Stimulated activated CD4-positive, alpha-beta T cell treated with anti-CD3 and anti-CD28 coated beads, Interleukin-2, amount 100 ng/mL, for 4 hours (primary cell): Measurements from ENCODE around the gene ARHGEF10L.

ENCODE experiments used
- DNase-seq: peaks from one replicate; pipeline ENCODE4 v3.0.0-alpha.2; 2020; ENCODE audit warnings: low read depth

Gene ARHGEF10L

DNA sequence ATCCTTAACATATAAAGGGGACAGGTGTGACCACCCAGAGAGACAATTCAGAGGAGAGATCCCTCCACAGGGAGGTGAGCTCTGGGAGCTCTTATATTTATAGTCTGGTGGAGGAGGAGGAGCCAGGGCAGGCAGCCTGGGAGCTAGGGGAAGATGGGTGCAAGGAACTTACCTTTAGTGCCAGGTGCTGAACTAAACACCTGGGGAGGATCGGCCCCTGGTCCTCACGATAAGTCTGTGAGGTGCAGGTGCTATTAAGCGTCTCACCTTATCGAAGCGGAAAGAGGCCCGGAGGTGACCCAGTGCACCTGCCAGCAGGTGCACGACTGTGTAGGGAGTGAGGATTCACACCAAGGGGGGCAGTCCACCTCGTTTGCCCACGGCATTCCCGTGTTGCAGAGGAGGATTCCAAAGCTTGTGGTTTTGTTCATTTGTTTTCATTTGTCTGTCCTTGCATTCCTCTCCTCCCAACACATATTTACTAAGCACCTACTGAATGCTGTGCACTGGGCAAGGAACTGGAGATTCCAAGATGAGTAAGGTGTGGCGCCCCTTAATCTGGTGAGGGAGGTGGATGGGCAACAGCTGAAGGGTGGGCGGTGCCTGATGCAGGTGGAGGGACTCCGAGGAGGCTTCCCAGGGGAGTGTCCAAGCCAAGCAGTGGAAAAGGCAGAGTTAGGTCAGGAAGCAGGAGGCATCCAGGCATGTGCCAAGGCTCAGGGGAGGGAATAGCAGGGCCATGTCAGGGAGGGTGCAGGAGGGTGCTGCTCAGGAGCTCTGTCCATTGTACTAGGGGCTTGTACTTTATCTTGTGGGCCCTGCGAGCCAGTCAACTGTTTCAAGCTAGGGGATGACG is 11.5 kb downstream of the ARHGEF10L start:
- no peak for DNase-seq

DNA sequence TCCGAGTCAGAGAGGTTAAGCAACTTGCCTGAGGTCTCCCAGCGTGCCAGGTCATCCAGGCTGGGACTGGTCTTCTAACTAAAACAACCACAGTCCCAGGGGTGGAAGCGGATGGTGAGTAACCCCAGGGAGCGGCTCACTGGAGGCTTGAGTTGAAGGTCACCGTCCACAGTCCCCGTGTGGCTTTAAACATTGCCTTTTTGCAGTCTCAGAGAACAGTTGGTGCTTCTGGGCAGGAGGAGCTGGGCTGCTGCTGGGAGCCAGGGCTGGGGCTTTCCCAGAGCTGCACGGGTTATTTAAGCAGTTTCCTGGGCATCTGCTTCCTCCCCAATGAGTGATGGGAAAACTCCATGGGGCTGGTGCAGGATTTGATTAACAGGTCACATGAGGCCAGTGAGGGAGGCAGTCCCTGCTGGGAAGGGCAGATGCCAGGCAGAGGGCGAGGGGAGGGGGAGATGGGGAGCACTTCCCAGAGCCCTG is 12.3 kb downstream of the ARHGEF10L start:
- DNase-seq, result no peak

DNA sequence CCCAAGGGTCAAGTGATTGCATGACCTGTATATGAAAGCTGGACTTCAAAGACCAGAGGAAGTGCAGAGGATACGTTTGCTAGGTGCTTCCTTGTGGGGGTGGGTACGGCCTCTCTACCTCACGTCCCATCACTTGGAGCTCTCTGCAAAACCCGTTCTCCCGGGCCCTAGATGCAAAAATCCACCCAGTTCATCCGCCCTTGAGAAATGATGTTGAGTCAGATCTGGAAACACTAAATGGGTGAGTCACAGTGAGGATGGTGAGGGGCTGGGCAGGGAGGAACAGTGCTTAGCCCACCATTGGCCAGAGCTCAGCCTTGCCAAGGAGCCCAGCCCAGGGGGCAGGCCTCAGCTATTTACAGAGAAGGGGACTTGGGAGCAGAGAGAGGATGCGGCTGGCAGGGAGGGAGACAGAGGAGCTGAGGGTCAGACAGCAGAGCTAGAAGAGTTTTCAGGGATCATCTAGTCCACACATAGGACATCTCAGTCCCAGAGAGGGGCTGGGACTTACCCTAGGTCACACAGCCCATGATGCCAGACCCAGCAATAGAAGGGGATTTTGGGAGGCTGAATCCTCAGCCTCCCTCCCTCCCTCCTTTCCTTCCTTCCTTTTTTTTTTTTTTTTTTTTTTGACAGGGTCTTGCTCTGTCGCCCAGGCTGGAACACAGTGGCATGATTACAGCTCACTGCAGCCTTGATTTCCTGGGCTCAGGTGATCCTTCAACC is 14.6 kb downstream of the ARHGEF10L start:
- DNase-seq, result no peak

- DNase-seq, result no peak
Observed at GRCh38 chr1:17554954-17555353, 15.5 kb downstream of the ARHGEF10L start.

GRCh38 chr1:17557986-17558385 is 18.5 kb downstream of the ARHGEF10L start:
- DNase-seq, result no peak

DNA sequence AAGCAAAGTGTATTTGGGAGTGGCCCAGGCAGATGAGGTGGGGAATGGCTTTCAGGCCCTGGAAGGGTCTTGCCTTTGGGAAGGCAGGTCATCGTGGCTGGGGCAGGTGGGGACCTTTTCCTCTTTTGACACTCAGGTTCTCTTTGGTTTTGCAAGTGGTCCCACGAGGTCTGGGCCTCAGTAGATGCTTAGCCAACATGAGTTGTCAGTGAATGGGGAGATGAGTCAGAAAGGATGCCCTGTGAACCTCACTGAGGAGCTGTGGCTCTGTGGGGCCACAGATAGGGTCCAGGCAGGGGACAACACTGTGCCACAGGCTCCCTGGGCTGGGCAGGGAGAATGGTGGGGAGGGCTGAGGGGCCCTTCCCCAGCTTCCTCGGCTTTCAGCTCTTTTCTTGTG is 19.0 kb downstream of the ARHGEF10L start:
- DNase-seq, result no peak

DNA sequence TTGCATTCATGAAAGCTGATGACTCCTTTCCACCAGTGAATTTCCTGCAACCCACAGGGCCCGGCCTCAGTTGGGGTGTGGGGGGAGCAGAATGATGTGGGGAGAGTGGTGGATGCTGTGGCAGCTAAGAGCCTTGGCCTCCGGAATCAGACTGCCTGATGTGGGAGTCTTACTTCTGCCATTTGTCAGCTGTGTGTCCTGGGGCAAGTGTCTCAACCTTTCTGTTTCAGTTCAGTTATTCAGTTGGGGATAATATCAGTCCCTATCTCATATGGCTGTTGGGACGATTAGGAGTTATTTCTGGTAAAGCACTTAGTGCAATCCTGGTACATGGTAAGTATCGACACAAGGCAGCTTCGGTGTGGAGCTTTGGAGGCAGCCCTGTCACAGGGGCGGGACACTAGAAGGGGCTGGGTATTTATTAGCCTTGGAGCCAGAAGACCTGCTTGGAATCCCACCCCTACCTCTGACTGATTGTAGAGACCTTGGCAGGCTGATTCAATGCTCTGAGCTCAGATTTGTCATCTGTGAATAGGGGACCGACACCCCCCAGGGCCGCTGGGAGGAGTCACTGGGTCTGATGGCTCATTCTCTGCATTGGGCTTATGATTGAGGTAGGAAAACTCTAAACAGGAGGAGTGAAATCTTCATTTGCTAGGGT is 19.6 kb downstream of the ARHGEF10L start:
- DNase-seq, result no peak

GRCh38 chr1:17559615-17560419 is 20.3 kb downstream of the ARHGEF10L start:
- DNase-seq, result no peak

DNA sequence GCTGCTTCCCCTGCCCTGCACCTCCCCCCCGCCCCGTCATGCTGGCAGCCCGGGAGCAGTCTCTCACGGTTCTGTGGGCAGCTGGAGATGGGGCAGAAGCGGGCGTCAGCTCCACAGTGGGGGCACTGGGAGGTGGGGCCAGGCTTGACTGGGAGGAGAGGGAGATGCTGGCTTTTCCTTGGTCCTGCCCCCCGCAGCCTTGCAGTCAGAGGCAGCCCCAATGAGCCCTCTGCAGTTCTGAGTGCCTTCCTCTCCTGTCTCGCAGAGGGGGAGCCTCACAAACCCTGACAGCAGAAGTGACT is 21.7 kb downstream of the ARHGEF10L start:
- DNase-seq, result no peak

- DNase-seq, result no peak
Observed at GRCh38 chr1:17561561-17561985, 22.1 kb downstream of the ARHGEF10L start.

DNA sequence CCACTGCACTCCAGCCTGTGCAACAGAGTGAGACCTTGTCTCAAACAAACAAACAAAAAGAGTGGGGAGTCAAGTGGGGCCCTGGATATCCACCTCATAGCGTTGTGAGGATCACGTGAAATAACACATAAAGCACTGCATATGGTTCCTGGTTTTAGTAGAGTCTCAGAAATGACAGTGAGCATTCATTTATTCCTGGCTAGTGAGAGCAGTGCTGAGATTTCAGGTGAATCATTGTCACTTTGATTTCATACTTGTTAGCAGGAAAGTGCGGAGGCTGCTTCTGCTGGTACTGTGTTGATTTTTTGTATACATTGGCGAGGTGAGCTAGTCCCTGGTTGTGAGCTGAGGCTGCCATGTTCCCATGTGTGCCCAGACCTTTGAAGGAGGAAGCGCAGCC is 22.9 kb downstream of the ARHGEF10L start:
- no peak for DNase-seq

DNA sequence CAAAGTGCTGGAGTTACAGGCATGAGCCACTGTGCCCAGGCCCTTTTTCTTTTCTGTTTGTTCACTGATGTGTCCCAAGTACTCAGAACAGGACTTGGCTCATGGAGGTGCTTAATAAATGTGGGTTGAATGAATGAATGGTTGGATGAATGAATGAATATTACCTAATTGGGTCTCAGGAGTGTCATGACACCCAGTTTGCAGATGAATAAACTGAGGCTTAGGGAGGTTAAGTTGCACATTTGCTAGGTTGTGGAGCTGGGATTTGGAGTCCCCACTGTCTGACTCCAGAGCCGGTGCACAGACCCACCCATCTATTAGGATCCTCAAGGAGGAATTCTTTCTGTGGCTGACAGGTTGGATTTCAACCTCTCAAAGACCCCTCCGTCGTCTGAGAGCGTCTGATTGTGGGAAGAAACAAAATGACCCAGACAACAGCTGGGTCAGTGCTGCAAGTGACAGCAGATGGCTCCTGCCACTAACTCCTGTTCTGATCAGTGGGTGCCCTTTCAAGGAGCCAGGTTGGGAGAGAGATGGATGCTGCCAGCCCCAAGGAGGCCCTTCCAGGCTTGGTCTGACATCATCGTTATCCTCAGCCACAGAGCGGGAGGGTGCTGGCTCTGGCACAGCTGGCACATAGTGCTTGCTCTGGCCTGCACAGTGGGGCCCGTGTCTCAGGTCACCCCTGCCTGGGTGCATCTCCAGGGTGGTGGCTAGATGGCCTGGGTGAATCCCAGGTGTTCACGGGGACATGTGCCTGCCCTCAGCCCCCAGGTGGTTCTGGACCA is 24.2 kb downstream of the ARHGEF10L start:
- no peak for DNase-seq

DNA sequence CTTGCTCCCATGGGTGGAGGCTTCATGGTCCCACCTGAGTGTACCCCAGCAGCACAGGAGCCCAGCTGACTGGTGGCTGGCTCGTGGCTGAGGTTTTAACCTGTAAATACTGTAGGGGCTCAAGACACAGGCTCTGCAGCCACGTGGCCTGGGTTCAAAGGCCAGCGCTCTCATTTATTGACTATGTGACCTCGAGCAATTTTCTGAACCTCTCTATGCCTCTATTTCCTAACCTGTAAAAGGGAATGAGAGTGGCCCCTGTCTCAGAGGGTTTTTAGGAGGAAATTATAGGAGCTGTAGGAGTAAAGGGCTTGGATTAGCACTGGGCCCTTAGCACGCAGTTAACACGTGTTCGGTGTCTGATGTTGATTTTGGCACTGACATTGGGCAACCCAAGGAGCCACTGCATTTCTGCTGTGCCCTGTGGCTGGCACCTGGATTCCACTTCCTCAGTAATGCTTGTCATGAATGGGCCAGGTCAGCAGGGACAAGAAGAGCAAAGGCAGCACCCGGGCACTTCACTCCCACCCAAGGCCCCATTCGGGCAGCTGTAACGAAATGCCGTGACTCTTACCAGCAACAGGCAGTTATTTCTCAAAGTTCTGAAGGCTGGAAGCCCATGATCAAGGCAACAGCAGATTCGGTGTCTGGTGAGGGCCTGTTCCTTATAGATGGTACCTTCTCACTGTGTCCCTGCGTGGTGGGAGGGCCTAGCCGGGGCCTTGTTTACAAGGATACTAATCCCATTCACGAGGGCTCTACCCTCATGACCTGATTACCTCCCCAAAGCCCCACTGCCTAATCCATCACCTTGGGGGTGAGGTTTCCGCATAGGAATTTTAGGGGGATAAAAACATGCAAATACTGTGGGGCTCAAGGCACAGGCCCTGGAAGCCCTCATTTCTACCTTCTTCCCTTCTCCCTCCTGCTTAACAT is 25.2 kb downstream of the ARHGEF10L start:
- no peak for DNase-seq

DNA sequence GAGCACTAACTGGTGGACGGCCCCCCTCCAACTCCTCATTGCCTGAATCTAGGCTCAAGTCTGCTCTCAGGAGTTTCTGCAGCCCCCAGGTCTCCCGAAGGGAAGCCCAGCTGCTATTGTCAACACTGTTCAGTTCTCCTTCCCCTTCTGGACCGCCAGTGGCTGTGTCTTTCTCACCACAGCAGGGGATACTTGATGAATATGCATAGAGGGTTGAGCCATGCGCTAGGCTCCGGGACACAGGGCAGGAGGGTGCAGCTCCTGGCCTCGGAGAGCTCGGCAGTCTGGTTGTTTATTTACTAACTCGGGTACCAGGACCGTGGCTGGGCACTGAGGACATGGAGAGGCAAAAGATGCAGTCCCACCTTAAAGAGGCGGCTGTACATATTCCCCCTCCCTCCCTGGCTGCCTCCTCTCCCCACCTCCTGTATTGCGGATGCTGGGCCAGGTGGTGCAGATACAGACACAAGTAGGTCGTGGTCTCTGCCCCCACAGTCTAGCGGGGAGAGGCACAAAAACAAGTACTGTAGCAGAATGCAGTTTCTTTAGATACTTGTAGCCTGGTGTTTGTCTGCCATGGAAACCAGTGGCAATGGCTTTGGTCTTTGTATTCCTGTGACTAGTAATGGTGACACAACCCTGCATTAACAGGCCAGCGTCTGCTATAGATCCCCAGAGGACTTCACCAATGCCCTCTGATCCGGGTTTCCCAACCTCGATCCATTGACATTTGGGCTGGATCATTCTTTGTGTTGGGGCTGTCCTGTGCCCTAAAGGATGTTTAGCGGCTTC is 26.2 kb downstream of the ARHGEF10L start:
- DNase-seq, result no peak

DNA sequence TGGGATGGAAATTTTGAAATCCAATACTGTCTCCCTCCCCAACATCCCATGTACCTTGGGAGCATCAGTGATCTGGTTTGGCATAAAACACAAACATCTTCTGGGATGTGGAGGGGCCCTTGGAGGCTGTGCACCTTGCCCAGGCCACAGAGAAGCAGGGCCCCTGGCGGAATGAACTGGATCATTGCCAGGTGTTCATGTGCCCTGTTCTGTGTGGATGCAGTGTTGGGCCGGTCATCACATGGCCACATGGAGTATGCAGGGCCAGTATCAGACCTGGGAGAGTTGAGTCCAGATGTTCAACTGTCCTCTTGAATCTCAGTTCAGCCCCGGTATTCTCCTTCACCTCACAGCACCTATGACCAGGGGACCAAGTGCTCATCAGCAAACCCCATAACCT is 26.9 kb downstream of the ARHGEF10L start:
- DNase-seq, result no peak

DNA sequence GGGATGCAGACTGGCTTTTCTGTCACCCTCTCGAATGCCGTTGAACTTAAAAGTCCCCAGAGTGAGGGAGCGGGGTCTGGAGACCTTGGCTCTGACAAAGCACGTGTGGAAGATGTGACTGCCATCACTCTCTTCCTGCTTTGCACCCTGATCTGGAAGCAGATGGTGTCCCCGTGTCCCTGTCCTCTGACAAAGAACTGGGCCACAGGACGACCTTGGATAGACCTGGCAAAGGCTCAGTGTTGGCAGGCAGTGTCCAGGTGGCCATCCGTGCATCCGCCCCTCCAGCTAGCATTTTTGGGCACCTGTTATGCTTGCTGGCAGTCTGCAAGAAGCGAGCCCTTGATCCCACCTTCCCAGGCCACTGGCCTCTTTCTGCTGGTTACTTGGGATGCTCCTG is 27.4 kb downstream of the ARHGEF10L start:
- no peak for DNase-seq

GRCh38 chr1:17567582-17567981 is 28.1 kb downstream of the ARHGEF10L start:
- DNase-seq, result no peak

- DNase-seq, result no peak
Observed at GRCh38 chr1:17568014-17568900, 28.8 kb downstream of the ARHGEF10L start.
